A549 (cell line): ENCODE data around the gene MRPS6. TPM values are rescaled to one million over a fixed set of nuclear protein-coding genes. Genes with fewer than 3 reads are reported as not detected.

Source experiments
- ATAC-seq, 2 experiments: fragments of 200-7000 bp in 1 of 2; fragments of >200 bp in 1 of 2; cut with Nextera tagmentation in 1 of 2; cut with Tn5 transposase in 1 of 2; 3 replicates each; pipeline versions ENCODE4 v1.8.0 to v1.9.1; 2018 to 2020; ENCODE audit warnings: mild to moderate bottlenecking in 1 of 2, moderate library complexity in 1 of 2
- CTCF ChIA-PET: fragments of 300-600 bp; sonication (Branson Sonifier 250); formaldehyde crosslinking; extraction: SDS; loops from one replicate; lab custom pipeline; 2021; ENCODE audit warnings: antibody characterized with exemption, inconsistent platforms; lab: Yijun Ruan, JAX
- POLR2A ChIA-PET: fragments of 350-600 bp; formaldehyde crosslinking; extraction: SDS; loops from one replicate; lab custom pipeline; 2021; ENCODE audit warnings: antibody characterized with exemption, inconsistent platforms; lab: Yijun Ruan, JAX
- DNase-seq, 2 experiments: peaks; one replicate each; pipeline versions ENCODE4 v3.0.0 to v3.0.0-alpha.2; 2011 to 2016; ENCODE audit warnings: low read depth in 1 of 2, low spot score in 1 of 2
- FAIRE-seq: peaks from 2 replicates; lab custom pipeline; 2011; peaks lifted over from hg19 to GRCh38; lab: Jason Lieb, UNC
- H3K27ac ChIP-seq, 2 experiments: fragments of >200 bp; sonication (Bioruptor Twin); formaldehyde crosslinking; 3 replicates each; pipeline ENCODE4 v1.5.1; 2016 to 2017
- H3K4me1 ChIP-seq: fragments of >200 bp; sonication (Bioruptor Twin); formaldehyde crosslinking; 3 replicates; pipeline ENCODE4 v1.6.1; 2016
- H3K4me2 ChIP-seq: fragments of >200 bp; sonication (Bioruptor Twin); formaldehyde crosslinking; 3 replicates; pipeline ENCODE4 v1.6.1; 2016
- H3K4me3 ChIP-seq: fragments of >200 bp; sonication (Bioruptor Twin); formaldehyde crosslinking; 3 replicates; pipeline ENCODE4 v1.5.1; 2016
- H3K9me3 ChIP-seq: fragments of >200 bp; sonication (Bioruptor Twin); formaldehyde crosslinking; 3 replicates; pipeline ENCODE4 v1.6.1; 2016
- ELK1 ChIP-seq: fragments of 150-350 bp; IDR thresholded peaks from 2 replicates; pipeline ENCODE4 v1.6.1; 2014; ENCODE audit warnings: low read depth, mild to moderate bottlenecking, low read length
- ESRRA ChIP-seq: fragments of 150-350 bp; IDR thresholded peaks from 2 replicates; pipeline ENCODE4 v1.6.1; 2014; ENCODE audit warnings: mild to moderate bottlenecking, low read length, borderline replicate concordance
- FOSL2 ChIP-seq, 2 experiments: fragments of 450-650 bp in 1 of 2; fragments of >200 bp in 1 of 2; sonication (Bioruptor Twin) in 1 of 2; formaldehyde crosslinking; IDR thresholded peaks; 2 replicates each; pipeline versions ENCODE4 v1.5.0 to v1.6.1; 2016 to 2020; ENCODE audit warnings: mild to moderate bottlenecking in 1 of 2, moderate library complexity in 1 of 2
- FOXS1 ChIP-seq: fragments of 250-450 bp; sonication (Bioruptor Pico); IDR thresholded peaks from 2 replicates; pipeline ENCODE4 v1.5.0; 2020; ENCODE audit warnings: mild to moderate bottlenecking, moderate library complexity
- HMGXB4 ChIP-seq: fragments of 250-450 bp; sonication (Bioruptor Pico); IDR thresholded peaks from 2 replicates; pipeline ENCODE4 v1.5.0; 2021; ENCODE audit warnings: mild to moderate bottlenecking, moderate library complexity, borderline replicate concordance
- HOXA7 ChIP-seq: fragments of 250-450 bp; sonication (Bioruptor Pico); IDR thresholded peaks from 2 replicates; pipeline ENCODE4 v1.5.0; 2020; ENCODE audit warnings: mild to moderate bottlenecking, moderate library complexity
- HOXB13 ChIP-seq: fragments of 250-450 bp; sonication (Bioruptor Pico); IDR thresholded peaks from 2 replicates; pipeline ENCODE4 v1.5.0; 2020; ENCODE audit warnings: low read depth, mild to moderate bottlenecking, moderate library complexity
- HOXB5 ChIP-seq: fragments of 250-450 bp; sonication (Bioruptor Pico); IDR thresholded peaks from 2 replicates; pipeline ENCODE4 v1.5.0; 2020; ENCODE audit warnings: mild to moderate bottlenecking, moderate library complexity
- KDM1A ChIP-seq: fragments of 200-600 bp; sonication (generic); IDR thresholded peaks from 2 replicates; pipeline ENCODE4 v1.6.1; 2016; ENCODE audit warnings: low read depth, mild to moderate bottlenecking
- MAFK ChIP-seq: fragments of 450-650 bp; IDR thresholded peaks from 2 replicates; pipeline ENCODE4 v1.6.1; 2014; ENCODE audit not compliant: partially characterized antibody
- MAX ChIP-seq: IDR thresholded peaks from 2 replicates; pipeline ENCODE4 v1.6.1; 2012
- MAZ ChIP-seq: fragments of 150-350 bp; IDR thresholded peaks from 2 replicates; pipeline ENCODE4 v1.6.1; 2014; ENCODE audit warnings: antibody characterized with exemption, low read depth, low read length, borderline replicate concordance
- PBX3 ChIP-seq: IDR thresholded peaks from 2 replicates; pipeline ENCODE4 v1.6.1; 2012
- PHF8 ChIP-seq: fragments of 200-600 bp; sonication (generic); IDR thresholded peaks from 2 replicates; pipeline ENCODE4 v1.6.1; 2016; ENCODE audit warnings: low read depth, mild to moderate bottlenecking, antibody characterized with exemption, moderate library complexity, borderline replicate concordance
- RARB ChIP-seq: fragments of 250-450 bp; sonication (Bioruptor Pico); IDR thresholded peaks from 2 replicates; pipeline ENCODE4 v1.8.0; 2021; ENCODE audit warnings: mild to moderate bottlenecking, moderate library complexity
- RFX5 ChIP-seq: fragments of 450-650 bp; IDR thresholded peaks from 2 replicates; pipeline ENCODE4 v1.7.1; 2014; ENCODE audit warnings: antibody characterized with exemption, mild to moderate bottlenecking, moderate library complexity
- SMC3 ChIP-seq: fragments of >200 bp; sonication (Bioruptor Twin); formaldehyde crosslinking; IDR thresholded peaks from 3 replicates; pipeline ENCODE4 v1.6.1; 2018; ENCODE audit warnings: inconsistent platforms
- USF2 ChIP-seq: fragments of 450-650 bp; IDR thresholded peaks from 2 replicates; pipeline ENCODE4 v1.6.1; 2014; ENCODE audit warnings: antibody characterized with exemption
- ZC3H11A ChIP-seq: fragments of 450-650 bp; IDR thresholded peaks from 2 replicates; pipeline ENCODE4 v1.6.1; 2014; ENCODE audit warnings: antibody characterized with exemption, mild to moderate bottlenecking
- WGBS: methylation state at CpG from one replicate; pipeline ENCODE4 v1.1.6; 2017; ENCODE audit errors: missing lambda C conversion rate; 5-methylcytosine and 5-hydroxymethylcytosine counted together
- polyA plus RNA-seq, 4 experiments: library from polyadenylated mRNA; depleted of rRNA in 3 of 4; stranded (reverse); fragments of >200 nt; fragmentation: RNase III in 1 of 4; extraction: RNeasy Plus Mini Kit Qiagen cat#74134 plus additional on column Dnase treatment in 1 of 4; gene quantifications; 2 replicates in 3 of 4; 3 replicates in 1 of 4; pipeline ENCODE4 v1.2.3, GENCODE V29; 2011 to 2017

MRPS6 gene
- polyA plus RNA-seq, 2 of the 4 experiments (the other 2 are of a cell fraction): 26.9 to 57.4 TPM

GRCh38 chr21:34029743-34030528 is 43.4 kb upstream of the MRPS6 start:
- ChIA-PET POLR2A (no interaction called here), CTCF (no interaction called here)
- Histone ChIP-seq H3K4me1 (no peaks in the 10 kb centered on the region), H3K4me3 (no peak overlapping the region; the same call in 2 of the 3 replicates), H3K9me3 (no peaks in the 10 kb centered on the region), H3K4me2 (peak overlapping the region; percentile 57), H3K27ac (peak overlapping the region in 1 of 2 experiments; percentile 57; a peak in 2 of 6 replicates)
- DNase-seq: peak; percentile 53 to 84
- peak; percentile 99 to 100 for ATAC-seq
- 35% methylated on average over 13 of the region's 13 CpGs for WGBS
- FAIRE-seq: no peak
- TF ChIP-seq MAFK: peak; percentile 42
- TF ChIP-seq FOXS1: no peak
- no peak for TF ChIP-seq KDM1A
- TF ChIP-seq HMGXB4 (CRISPR knock-in tag): no peak
- peak; percentile 36; the same call in 1 of the 2 replicates for TF ChIP-seq MAX
- peak; percentile 90 for TF ChIP-seq USF2
- no peak for TF ChIP-seq ELK1
- no peak for TF ChIP-seq MAZ

DNA sequence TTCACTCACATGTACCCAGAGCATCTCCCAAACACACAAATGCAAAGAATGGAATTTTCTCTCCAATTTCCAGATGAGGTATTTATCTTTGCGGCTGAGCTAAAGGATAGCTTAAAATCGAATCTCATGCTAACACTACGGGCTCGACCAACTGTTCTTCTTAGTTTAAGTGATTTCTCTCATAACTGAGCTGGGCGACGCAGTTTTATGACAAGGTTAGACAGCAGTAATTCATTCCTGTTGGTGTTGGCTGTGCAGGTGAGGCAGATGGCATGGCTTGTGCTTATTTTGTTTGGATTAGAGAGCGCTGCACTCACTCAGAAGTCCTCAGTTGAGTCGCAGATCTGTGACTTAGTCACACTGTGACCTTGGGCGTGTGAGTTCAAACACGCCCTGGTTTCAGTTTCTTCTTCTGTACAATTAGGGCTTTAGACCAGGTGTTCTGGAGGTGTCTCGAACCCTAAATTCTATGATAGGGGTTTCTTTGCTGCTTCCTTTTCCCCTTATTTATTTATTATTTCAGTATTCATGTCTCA is 41.5 kb upstream of the MRPS6 start:
- Histone ChIP-seq H3K4me2 (no peak overlapping the region), H3K9me3 (no peaks in the 10 kb centered on the region), H3K27ac (no peak overlapping the region), H3K4me1 (no peaks in the 10 kb centered on the region), H3K4me3 (no peak overlapping the region)
- POLR2A ChIA-PET: no interaction called here
- 61% methylated on average over 11 of the region's 11 CpGs for WGBS
- DNase-seq (no peak), ATAC-seq (no peak), FAIRE-seq (no peak)
- CTCF ChIA-PET: no interaction called here
- TF ChIP-seq RFX5 (no peak), HOXB5 (no peak), PBX3 (no peak), RARB (no peak), HOXB13 (no peak), PHF8 (no peak), FOSL2 (IDR thresholded peaks at IDR 0.05) (no peak), FOSL2 (CRISPR knock-in tag; IDR thresholded peaks at IDR 0.05) (no peak), ZC3H11A (no peak), ESRRA (no peak), SMC3 (no peak), HOXA7 (no peak)
